ENCODE data around the gene KCNG4.

GRCh38 chr16:84178892-84179611 lies 60.8 kb downstream of the KCNG4 start:
- TF ChIP-seq CTCF (conservative IDR thresholded peaks at IDR 0.05) = no peak
- no peak for TF ChIP-seq ZFX (IDR thresholded peaks at IDR 0.05)
